Measurements from ENCODE around the gene AQP12B.

- TF ChIP-seq CTCF (IDR thresholded peaks at IDR 0.05) (no peak), POLR2A (IDR thresholded peaks at IDR 0.05) (no peak)
These were observed 4.5 kb upstream of the AQP12B start for GRCh38 chr2:240687045-240687740.

Measured in right lobe of liver (tissue), 4 donors.